Measurements from ENCODE around the gene KRT16. TPM values are rescaled to one million over a fixed set of nuclear protein-coding genes. Genes with fewer than 3 reads are reported as not detected.
"Not testable (repeated sequence)": the region's sequence is repeated elsewhere in the genome, so short reads cannot be mapped to it uniquely, and the experiment has no call there.

Gene KRT16
- total RNA-seq, 6 donors from 2014 or later, result not detected

DNA sequence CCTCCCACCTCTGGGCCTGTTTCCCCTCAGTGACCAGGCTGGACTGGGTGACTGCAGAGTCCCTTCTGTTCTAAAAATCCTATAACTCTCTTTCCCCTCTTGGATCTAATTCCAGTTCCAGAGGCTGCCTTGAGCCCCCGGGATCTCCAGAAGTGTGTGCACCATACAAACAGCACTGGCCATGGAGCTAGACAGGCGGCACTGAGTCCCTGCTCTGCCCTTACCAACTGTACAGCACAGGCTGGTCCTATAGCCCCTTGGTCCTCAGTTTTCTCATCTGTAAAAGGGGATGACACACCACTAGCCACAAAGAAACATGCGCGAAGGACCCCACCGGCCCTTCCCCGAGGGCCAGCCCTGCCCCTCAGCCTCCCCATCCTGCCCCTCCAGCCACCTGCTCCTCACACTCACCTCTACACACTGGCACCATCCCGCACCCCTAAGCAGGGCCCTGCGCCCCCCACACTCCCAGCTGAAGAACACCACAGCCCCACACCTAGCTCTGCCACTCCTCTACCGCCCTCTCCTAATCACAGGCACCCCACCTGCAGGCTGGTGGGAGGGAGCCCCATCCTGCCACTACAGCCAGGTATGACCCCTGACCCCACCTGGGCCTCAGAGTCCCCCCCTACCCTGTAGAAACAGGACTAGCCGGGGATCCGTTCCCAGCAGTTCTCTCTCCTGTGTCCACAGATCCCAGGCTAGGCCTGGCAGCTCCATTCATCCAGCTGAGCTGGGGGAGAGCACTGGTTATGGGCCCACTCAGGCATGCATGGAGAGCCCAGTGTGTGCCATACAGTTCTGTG is 913 bp upstream of the KRT16 start:
- Histone ChIP-seq H3K36me3 (no peaks in the 10 kb centered on the region), H3K27ac (no peak overlapping the region), H3K4me3 (no peak overlapping the region), H3K4me1 (no peaks in the 10 kb centered on the region), H3K27me3 (no peaks in the 10 kb centered on the region), H3K9me3 (no peaks in the 10 kb centered on the region)
- 82 to 89% methylated on average over 9 to 11 of the region's 11 CpGs for WGBS, 2 donors
- ATAC-seq (ENCODE audit: low FRiP score in 2 of 2), result no peak
- TF ChIP-seq, protein P1, sequence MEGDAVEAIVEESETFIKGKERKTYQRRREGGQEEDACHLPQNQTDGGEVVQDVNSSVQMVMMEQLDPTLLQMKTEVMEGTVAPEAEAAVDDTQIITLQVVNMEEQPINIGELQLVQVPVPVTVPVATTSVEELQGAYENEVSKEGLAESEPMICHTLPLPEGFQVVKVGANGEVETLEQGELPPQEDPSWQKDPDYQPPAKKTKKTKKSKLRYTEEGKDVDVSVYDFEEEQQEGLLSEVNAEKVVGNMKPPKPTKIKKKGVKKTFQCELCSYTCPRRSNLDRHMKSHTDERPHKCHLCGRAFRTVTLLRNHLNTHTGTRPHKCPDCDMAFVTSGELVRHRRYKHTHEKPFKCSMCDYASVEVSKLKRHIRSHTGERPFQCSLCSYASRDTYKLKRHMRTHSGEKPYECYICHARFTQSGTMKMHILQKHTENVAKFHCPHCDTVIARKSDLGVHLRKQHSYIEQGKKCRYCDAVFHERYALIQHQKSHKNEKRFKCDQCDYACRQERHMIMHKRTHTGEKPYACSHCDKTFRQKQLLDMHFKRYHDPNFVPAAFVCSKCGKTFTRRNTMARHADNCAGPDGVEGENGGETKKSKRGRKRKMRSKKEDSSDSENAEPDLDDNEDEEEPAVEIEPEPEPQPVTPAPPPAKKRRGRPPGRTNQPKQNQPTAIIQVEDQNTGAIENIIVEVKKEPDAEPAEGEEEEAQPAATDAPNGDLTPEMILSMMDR (IDR thresholded peaks at IDR 0.05), result no peak
- TF ChIP-seq POLR2AphosphoS5 (IDR thresholded peaks at IDR 0.05) (no peak), EP300 (IDR thresholded peaks at IDR 0.05) (no peak), POLR2A (IDR thresholded peaks at IDR 0.05) (no peak)
- DNase-seq, result peak in 1 of 2 donors; percentile 50

DNA sequence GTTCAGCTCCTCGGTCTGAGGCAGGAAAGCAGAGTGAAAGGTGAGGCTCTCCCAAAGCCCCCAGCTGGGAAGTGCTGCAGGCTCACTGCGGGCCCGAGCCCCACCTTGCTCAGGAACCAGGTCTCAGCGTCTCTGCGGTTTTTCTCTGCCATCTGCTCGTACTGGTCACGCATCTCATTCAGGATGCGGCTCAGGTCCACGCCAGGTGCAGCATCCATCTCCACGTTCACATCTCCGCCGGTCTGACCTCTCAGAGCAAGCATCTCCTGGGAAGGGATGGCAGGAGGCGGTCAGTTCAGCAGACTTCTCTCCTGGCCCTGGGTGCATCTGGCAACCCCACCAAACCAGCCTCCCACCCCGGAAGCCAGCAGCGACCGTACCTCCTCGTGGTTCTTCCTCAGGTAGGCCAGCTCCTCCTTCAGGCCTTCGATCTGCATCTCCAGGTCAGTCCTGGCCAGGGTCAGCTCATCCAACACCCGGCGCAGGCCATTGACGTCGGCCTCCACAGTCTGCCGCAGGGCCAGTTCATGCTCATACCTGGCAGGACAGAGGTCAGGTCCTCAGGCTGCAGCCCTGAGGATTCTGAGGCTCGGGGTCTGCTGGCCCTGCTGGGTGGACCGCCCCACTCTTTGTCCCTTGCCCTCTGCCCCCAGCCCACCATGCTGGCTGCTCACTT is 1.5 kb downstream of the KRT16 start:
- ATAC-seq (ENCODE audit: low FRiP score in 2 of 2), result no peak
- Histone ChIP-seq H3K36me3 (no peaks in the 10 kb centered on the region), H3K27ac (no peak overlapping the region), H3K9me3 (peaks cover 6 to 11% (median 7%) of the 10 kb centered on the region in 4 donors), H3K27me3 (no peaks in the 10 kb centered on the region), H3K4me1 (no peaks in the 10 kb centered on the region), H3K4me3 (no peak overlapping the region)
- DNase-seq, result peak in 1 of 2 donors; percentile 71
- 90 to 94% methylated on average over 22 to 23 of the region's 25 CpGs for WGBS, 2 donors
- TF ChIP-seq EP300 (IDR thresholded peaks at IDR 0.05) (no peak), POLR2A (IDR thresholded peaks at IDR 0.05) (no peak), POLR2AphosphoS5 (IDR thresholded peaks at IDR 0.05) (no peak)
- TF ChIP-seq, protein P1 (IDR thresholded peaks at IDR 0.05), result no peak

DNA sequence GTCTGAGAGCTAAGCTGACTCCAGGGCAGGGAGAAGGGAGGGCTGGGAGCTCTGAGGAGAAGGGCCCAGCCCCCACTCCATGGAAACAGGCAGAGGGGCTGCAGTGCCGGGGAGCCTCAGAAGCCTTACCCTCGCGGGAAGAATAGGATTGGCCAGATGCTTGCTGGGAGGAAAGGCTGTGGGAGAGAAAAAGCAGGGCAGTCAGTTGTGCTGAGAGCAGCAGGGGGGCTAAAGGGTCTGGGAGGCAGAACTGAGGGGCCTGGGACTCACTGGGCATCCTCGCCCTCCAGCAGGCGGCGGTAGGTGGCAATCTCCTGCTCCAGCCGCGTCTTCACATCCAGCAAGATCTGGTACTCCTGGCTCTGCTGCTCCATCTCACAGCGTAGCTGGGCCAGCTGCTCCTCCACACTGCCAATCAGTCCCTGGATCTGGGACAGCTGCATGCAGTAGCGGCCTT is 2.5 kb downstream of the KRT16 start:
- not testable (repeated sequence) for ATAC-seq (ENCODE audit: low FRiP score in 2 of 2); DNase-seq; H3K27me3 ChIP-seq; H3K4me3 ChIP-seq; H3K36me3 ChIP-seq; H3K27ac ChIP-seq; H3K4me1 ChIP-seq
- H3K9me3 ChIP-seq, result peaks cover 6 to 12% (median 7%) of the 10 kb centered on the region in 4 donors
- WGBS, 2 donors, result 16 to 25% methylated on average over 3 to 10 of the region's 10 CpGs

DNA sequence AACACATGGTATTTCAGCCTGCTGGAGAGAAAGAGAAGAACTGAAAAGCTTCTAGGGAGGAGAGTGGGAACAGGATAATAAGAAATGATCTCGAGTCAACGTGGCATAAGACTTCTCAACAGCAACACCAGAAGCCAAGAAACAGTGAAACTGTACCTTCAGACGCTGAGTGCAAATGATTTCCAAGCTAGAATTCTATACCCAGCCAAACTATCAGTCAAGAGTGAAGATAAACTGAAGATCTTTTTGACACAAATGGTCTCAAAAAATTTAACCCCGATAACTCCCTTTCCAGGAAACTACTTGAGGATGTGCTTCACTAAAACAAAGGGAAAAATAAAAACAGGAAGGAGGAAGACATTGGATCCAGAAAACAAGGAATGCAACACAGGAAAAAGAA is 5.6 kb downstream of the KRT16 start:
- peaks cover 6 to 12% (median 7%) of the 10 kb centered on the region in 4 donors for H3K9me3 ChIP-seq
- not testable (repeated sequence) for ATAC-seq (ENCODE audit: low FRiP score in 2 of 2); H3K4me3 ChIP-seq; H3K4me1 ChIP-seq; DNase-seq; H3K36me3 ChIP-seq; H3K27me3 ChIP-seq; H3K27ac ChIP-seq
- WGBS, 2 donors, result 62 to 76% methylated on average over 4 of the region's 4 CpGs

DNA sequence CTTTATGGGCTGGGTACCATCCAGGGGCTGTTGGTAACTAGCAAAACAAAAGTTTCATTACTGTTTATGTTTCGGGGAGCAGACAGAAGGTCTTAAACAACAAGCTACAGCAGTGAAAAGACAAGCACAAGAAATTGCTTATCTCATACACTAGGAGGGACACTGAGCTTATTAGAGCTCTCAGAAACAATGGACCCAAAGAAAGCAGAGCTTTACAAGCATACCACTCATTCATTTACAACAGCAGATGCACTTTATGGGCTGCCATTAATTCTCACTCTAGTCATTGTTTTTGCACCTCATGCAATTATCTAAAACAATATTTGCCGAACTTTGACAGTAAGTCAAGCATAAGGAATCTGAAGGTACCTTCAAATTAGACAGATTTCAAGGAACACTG is 10.0 kb downstream of the KRT16 start:
- H3K4me3 ChIP-seq, result no peak overlapping the region
- WGBS, 2 donors, result 81 to 87% methylated on average over 2 of the region's 2 CpGs
- no peak for DNase-seq
- H3K36me3 ChIP-seq, result no peaks in the 10 kb centered on the region
- peaks cover 6 to 12% (median 7%) of the 10 kb centered on the region in 4 donors for H3K9me3 ChIP-seq
- no peak overlapping the region for H3K27ac ChIP-seq
- H3K4me1 ChIP-seq, result no peaks in the 10 kb centered on the region
- TF ChIP-seq EP300 (IDR thresholded peaks at IDR 0.05), result no peak
- TF ChIP-seq, protein P1 (IDR thresholded peaks at IDR 0.05), result no peak
- TF ChIP-seq POLR2AphosphoS5 (IDR thresholded peaks at IDR 0.05), result no peak
- no peak for TF ChIP-seq POLR2A (IDR thresholded peaks at IDR 0.05)
- no peak for ATAC-seq (ENCODE audit: low FRiP score in 2 of 2)
- no peaks in the 10 kb centered on the region for H3K27me3 ChIP-seq
